GM06990 (cell line): ENCODE data around the gene CCDC86.

Source experiments
- DNase-seq: peaks from one replicate; pipeline ENCODE4 v3.0.0-alpha.2; 2011; ENCODE audit not compliant: insufficient read length; ENCODE audit errors: extremely low read depth
- H3K27me3 ChIP-seq: replicated peaks from 2 replicates; pipeline ENCODE4 v1.6.0; 2011; ENCODE audit warnings: low read length; ENCODE audit not compliant: control insufficient read depth, insufficient read depth
- H3K36me3 ChIP-seq: 2 replicates; pipeline ENCODE4 v1.5.1; 2011; ENCODE audit warnings: low read length; ENCODE audit not compliant: control insufficient read depth, insufficient read depth
- H3K4me3 ChIP-seq: replicated peaks from 2 replicates; pipeline ENCODE4 v1.5.1; 2011; ENCODE audit warnings: low read depth, mild to moderate bottlenecking, control low read depth, low read length
- TF ChIP-seq, protein P1 (sequence below): IDR thresholded peaks from 2 replicates; pipeline ENCODE4 v1.5.1; 2011; ENCODE audit warnings: low read length, control low read depth, mild to moderate bottlenecking, inconsistent platforms; ENCODE audit not compliant: insufficient read depth, poor library complexity, severe bottlenecking

CCDC86 gene

DNA sequence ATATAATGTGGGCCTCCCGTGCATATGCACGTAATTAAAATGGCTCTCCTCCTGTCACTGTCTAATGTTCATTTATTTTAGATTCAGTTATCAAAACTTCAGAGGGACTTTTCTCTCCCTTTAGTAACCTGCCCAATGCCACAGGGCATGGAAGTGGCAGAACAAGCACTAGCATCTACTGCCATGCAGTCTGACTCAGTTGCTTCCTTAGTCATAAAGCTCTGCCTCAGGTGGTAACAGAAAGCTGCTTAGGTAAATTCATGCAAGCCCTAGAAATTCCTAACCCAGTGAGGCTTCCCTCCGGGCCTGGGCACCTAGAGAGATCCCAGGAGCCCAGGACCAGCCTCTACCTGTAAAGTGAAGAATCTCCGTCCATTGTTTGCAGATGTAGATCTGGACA lies 55.6 kb downstream of the CCDC86 start:
- TF ChIP-seq, protein P1, sequence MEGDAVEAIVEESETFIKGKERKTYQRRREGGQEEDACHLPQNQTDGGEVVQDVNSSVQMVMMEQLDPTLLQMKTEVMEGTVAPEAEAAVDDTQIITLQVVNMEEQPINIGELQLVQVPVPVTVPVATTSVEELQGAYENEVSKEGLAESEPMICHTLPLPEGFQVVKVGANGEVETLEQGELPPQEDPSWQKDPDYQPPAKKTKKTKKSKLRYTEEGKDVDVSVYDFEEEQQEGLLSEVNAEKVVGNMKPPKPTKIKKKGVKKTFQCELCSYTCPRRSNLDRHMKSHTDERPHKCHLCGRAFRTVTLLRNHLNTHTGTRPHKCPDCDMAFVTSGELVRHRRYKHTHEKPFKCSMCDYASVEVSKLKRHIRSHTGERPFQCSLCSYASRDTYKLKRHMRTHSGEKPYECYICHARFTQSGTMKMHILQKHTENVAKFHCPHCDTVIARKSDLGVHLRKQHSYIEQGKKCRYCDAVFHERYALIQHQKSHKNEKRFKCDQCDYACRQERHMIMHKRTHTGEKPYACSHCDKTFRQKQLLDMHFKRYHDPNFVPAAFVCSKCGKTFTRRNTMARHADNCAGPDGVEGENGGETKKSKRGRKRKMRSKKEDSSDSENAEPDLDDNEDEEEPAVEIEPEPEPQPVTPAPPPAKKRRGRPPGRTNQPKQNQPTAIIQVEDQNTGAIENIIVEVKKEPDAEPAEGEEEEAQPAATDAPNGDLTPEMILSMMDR, result no peak
- Histone ChIP-seq H3K27me3 (no peaks in the 10 kb centered on the region), H3K4me3 (no peak overlapping the region), H3K36me3 (peaks cover 38% of the 10 kb centered on the region)
- DNase-seq, result no peak

DNA sequence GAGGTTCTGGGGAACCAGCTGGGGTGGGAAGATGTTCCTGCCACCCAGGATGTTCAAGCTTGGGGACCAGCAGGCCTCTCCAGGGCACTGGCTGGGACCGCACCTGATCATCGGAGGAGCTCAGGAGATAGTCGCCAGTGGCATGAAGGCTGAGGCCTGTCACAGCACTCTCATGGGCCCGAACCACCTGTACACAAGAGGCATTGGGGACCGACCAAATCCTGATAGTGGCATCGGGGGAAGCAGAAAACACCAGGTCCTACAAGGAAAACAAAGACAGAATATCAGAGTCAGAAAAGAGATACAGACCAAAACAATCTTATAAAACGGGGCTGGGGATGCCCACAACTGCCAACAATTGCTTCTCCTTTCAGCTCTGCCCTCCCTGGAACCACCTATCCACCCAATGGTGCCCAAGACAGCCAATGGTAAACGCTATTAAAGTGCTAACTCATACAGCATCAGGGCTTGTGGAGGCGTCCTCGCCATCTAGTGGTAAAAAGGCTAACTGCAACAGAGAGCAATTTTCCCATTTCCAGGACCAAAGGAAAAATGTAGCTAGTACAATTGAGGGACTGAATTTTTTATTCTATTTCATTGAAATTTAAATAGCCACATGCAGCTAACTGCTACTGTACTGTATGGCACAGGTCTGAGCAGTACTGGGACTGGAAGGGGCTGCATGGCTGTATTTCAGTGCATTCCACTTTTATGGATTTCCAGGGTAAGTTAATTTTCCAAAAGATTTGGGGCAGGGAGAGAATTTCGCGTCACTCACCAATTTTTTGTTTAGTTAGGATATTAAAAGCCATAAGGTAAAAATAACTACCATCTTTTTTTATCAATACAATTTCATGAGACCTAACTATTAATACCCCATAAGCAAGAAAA lies 57.4 kb downstream of the CCDC86 start:
- Histone ChIP-seq H3K36me3 (peaks cover 44% of the 10 kb centered on the region), H3K27me3 (no peaks in the 10 kb centered on the region), H3K4me3 (no peak overlapping the region)
- no peak for DNase-seq
- TF ChIP-seq, protein P1, result peak; percentile 92

DNA sequence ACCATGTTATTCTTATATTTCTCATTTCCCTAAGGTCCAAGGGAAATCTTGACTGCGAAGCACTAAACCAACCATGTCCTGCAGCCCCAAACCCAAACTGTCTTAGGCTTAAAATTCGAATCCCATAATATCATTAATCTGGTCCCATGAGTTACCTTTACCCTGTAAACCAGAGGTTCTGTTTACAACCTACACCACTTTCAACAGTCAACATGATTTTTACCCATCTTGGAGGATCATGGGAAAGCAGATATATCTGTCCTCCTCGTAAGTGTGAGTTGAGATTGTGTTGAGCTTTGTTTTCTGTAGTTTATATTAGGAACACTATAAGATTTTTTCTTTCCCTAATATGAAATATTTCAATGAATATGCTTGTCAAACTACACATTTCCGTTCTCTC lies 58.1 kb downstream of the CCDC86 start:
- H3K36me3 ChIP-seq, result peaks cover 44% of the 10 kb centered on the region

More for the DNA sequence above, 58.1 kb downstream of the CCDC86 start:
- no peak overlapping the region for H3K4me3 ChIP-seq
- DNase-seq, result no peak
- TF ChIP-seq, protein P1, result no peak
- H3K27me3 ChIP-seq, result no peaks in the 10 kb centered on the region
